IMR-90 (cell line): Measurements from ENCODE around the gene MICAL2. TPM values are rescaled to one million over a fixed set of nuclear protein-coding genes. Genes with fewer than 3 reads are reported as not detected.
A peak's percentile ranks its signal among the peaks of the same experiment; 100 is the strongest.

Experiments used
- CHD1 ChIP-seq: IDR thresholded peaks from 2 replicates; pipeline ENCODE4 v1.6.1; 2012; ENCODE audit warnings: low read depth, low read length, improper control_type of control experiment
- polyA plus RNA-seq, 3 experiments: library from polyadenylated mRNA; depleted of rRNA; stranded (reverse); fragments of >200 nt; gene quantifications; 2 replicates each; pipeline ENCODE4 v1.2.3, GENCODE V29; 2012; ENCODE audit warnings: low replicate concordance in 1 of 3
- total RNA-seq: library from RNA; depleted of rRNA; stranded (reverse); fragments of >200 nt; gene quantifications from 2 replicates; pipeline ENCODE4 v1.2.3, GENCODE V29; 2012
- TF ChIP-seq, protein P1 (sequence below): fragments of 150-350 bp; IDR thresholded peaks from 2 replicates; pipeline ENCODE4 v1.6.1; 2016; ENCODE audit warnings: low read depth, mild to moderate bottlenecking, low read length, moderate library complexity, borderline replicate concordance

MICAL2 gene
- total and polyA plus RNA-seq, 2 of the 4 experiments (the other 2 are of a cell fraction): 170 to 336 TPM

DNA sequence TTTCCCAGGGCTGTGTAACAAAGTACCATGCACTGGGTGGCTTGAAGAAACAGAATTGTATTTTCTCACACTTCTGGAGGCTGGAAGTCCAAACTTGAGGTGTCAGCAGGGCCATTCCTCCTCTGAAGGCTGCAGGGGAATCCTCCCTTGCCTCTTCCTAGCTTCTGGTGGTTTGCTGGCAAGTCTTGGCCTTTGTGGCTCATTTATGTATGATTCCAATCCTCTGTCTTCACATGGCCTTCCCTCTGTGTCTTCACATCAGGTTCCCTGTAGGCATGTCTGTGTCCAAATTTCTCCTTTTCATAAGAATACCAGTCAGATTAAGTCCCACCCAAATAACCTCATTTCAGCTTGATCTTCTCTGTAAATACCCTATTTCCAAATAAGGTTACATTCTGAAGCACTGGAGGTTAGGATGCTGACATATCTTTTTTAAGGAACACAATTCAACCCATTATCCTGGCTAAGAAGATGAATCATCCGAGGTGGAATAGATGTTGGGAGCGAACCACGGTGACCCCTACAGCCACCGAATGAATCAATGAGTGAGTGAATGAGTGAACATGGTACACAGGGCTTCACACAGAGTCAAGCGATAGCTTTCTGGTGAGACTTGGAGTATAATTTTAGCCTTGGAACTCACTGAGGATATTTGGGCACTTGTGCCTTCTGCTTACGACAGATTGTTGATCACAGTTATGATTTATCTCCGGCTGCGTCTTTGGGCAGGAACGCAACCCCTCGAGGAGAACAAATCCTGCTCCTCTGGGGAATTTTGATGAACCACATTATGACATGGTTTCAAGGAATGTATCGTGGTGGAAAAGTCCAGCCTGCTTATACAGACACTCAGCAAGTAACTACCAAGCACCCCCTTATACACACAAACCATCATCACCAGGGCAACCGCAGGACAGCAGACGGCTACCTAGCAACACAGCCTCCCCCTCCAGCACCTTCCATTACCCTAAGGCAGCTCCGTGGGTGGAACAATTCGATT lies 34.3 kb upstream of the MICAL2 start (continued):
- TF ChIP-seq, protein P1, sequence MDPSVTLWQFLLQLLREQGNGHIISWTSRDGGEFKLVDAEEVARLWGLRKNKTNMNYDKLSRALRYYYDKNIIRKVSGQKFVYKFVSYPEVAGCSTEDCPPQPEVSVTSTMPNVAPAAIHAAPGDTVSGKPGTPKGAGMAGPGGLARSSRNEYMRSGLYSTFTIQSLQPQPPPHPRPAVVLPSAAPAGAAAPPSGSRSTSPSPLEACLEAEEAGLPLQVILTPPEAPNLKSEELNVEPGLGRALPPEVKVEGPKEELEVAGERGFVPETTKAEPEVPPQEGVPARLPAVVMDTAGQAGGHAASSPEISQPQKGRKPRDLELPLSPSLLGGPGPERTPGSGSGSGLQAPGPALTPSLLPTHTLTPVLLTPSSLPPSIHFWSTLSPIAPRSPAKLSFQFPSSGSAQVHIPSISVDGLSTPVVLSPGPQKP: no peak
- TF ChIP-seq CHD1: peak; percentile 78; the same call in 1 of the 2 replicates
